Measurements from ENCODE around the gene PRSS22.

PRSS22 gene

DNA sequence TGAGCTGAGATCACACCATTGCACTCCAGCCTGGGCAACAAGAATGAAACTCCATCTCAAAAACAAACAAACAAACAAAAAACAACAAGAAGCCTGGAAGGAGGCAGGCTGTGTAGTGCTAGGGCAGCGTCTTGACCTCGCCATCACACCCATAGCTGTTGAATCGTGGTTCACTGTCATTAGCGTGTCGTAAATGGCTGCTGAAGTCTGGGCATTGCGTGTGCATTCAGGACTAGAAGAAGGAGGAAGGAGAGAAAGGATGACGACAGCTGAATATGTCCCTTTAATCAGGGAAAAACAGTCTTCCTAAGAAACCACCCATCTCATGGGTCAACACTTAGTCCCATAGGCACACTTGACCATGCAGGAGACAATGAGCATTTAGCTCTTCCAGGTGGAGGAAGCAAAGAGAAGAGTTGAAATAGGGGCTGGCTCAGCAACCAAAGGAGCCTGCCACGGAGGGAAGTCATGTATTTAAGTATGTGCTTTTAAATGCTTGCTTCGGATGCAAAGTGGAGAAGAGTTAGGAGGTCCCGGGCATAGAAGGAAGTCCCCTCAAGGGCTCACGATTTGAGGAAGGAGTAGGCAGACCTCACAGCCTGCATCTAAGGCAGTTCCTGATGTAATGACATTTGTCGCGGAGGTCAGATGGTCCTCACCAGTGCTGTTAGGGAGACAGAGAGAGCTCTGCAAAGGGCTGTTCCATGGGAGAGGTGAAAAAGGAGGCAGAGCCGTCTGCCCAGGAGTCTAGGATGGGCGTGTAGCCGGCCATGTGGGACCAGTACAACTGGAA lies 8.8 kb downstream of the PRSS22 start:
- no peak for FAIRE-seq

GRCh38 chr16:2846511-2847310 lies 11.3 kb downstream of the PRSS22 start:
- FAIRE-seq: no peak

- FAIRE-seq: no peak
Observed at GRCh38 chr16:2845116-2845515, 12.9 kb downstream of the PRSS22 start.

GRCh38 chr16:2843526-2843925 lies 14.4 kb downstream of the PRSS22 start:
- no peak for FAIRE-seq

DNA sequence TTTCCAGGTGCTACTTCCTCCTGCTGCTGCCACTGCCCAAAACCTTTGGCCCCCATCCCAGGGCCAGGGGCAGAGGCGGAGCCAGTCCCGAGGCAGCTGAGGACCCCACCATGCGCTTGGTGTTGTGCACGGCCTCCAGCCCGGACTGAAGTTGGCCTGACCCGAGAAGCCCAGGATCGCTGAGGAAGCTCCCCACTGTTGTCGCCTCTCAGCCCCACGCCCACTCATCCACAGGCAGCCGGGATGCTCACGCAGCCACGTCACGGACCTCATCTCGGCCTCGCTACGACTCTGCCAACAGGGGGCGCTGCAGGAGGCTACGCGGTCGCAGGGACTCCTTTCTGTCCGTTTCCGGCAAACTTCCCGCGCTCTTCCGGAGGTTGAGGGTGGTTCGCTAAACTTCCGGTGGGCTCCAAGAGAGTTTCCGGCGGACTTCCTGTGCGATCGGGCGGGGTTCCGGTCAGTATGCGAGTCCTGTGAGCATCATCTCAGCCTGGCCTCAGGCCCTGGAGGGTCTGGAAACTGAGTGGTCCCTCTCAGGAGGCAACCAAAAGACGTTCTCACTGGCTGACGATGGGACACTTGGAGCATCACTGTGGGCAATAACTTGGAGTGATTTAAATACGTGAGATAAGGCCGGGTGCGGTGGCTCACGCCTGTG lies 15.5 kb downstream of the PRSS22 start:
- FAIRE-seq: no peak

DNA sequence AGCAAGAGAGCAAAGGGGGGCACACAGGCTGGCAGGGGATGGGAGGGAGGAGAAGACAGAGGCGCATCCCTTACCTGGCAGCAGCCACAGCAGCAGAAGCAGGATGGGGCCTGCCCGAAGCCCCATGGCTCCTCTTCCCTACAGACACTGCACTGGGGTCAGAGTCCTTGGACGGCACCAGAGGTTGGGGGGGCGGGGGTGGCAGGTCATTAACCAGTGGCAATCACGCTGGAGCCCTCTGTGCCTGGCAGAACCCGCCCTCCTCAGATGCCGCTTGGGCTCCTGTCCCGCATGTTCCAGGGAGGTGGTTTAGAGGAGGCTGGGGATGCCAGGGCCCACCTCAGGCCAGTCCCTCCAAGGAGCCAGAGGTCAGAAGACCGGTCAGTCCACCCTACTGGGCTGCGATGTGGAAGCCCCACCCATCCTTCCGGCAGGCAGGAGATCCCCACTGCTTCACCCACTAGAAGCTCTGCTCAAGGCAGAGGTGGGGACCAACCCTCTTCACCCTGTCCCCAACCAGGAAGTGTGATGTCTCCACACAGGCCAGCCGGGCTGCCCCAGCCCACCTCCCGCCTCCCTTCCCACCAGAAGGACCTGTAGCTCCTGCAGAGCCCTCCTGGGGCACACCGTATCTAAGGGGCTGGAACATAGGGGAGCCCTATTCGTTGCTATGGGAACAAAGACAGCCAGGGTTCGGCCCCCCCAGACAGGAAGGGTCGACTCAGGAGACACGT lies 16.2 kb downstream of the PRSS22 start:
- no peak for FAIRE-seq

DNA sequence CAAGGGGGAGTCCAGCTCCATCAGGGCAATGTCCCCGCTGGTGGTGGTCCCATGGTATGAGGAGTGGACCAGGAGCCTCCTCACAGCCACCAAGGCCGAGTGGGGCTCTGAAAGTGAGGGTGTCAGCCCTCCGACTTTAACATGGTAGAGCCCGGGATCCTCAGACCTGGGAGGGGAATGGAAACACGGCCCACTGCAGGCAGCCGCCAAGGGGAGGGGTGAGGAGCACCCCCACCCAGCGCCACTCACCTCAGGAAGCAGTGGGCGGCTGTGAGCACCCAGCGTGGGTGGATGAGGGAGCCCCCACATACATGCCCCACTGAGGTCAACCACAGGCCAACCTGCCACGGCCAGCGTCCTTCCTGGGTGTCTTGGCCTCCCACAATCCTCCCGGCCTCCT lies 17.1 kb downstream of the PRSS22 start:
- no peak for FAIRE-seq

DNA sequence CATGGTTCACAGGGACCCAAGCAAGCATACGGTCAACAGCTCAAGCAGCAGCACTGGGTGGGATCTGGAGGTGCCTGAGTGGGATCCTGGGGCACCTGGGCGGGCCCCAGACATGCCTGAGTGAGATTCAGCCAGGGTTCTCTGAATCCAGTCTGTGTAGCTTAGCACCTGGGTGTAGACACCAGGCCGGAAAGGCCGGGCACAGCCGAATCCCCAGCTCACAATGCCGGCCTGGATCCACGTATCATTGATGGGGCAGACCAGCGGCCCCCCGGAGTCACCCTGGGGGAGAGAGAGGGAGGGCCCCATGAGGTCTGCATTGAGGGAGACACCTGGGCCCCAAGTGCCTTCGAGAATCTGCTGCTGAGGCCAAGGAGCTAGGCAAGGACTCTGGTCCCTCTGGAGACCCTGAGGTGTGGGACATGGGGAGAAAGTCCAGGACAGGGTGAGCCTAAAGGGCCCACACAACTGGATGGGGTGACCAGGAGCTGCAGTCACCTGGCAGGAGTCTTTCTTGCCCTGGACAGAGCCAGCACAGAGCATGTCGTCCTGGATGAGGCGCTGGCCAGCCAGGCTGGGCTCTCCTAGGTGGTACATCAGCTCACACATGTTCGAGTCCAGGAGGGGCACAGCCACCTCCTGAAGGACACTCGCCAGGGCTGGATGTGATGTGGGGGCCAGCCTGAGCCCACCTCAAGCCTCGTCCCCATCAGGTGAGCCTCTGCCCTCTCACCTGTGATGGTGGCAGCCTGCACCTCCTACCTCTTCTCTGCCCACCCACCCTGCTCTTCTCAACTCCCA lies 18.1 kb downstream of the PRSS22 start:
- no peak for FAIRE-seq

DNA sequence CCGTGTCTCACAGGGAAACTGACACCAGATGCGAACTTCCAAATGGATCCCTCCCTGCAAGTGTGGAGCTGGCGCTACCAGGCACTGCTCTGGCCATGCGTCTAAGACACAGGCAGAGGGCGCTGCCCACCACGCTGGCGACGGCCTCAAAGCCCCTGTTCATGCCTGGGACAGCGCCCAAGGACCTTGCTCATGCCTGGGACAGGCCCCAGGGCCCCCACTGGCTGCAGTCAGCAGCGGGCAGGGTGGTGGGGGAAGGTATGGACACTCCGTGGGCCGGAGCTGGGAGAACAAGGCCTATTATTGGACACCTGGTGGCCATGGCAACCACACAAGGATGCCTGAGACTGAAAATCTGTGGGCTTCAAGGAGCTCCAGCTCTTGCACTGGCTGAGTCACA lies 19.0 kb downstream of the PRSS22 start:
- FAIRE-seq: no peak

- no peak for FAIRE-seq
Observed at GRCh38 chr16:2836646-2837508, 21.1 kb downstream of the PRSS22 start.

GRCh38 chr16:2835638-2836493 lies 22.1 kb downstream of the PRSS22 start:
- FAIRE-seq: no peak

GRCh38 chr16:2834968-2835367 lies 23.0 kb downstream of the PRSS22 start:
- no peak for FAIRE-seq

- no peak for FAIRE-seq
Observed at GRCh38 chr16:2833776-2834175, 24.2 kb downstream of the PRSS22 start.

DNA sequence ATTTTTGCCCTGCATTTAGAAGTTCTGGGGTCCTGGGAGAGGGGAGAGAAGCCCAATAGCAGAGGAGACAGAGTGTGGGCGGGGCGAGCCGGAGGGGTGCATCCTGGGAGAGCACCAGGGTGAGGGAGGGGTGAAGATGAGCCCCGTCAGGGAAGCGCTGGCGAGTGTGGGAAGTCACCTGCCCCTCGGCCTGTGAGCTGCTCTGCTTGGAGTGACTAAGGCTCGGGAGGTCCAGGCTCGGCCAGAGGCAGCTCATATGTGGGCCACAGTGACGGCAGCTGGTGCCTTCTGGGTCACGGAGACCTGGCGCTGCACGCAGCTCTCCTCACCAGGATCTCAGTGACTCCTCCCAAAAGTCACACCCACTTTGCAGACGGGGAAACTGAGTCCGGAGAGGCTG lies 26.8 kb downstream of the PRSS22 start:
- no peak for FAIRE-seq

GRCh38 chr16:2830355-2830695 lies 27.6 kb downstream of the PRSS22 start:
- FAIRE-seq: no peak

GRCh38 chr16:2829501-2830354 lies 28.2 kb downstream of the PRSS22 start, which contains the start of gene ZG16B:
TSS of gene ZG16B (plus strand) at chr16:2830303. CDS start at chr16:2830442, 139 bp downstream.
- no peak for FAIRE-seq

GRCh38 chr16:2828876-2829430 lies 29.0 kb downstream of the PRSS22 start:
- FAIRE-seq: no peak

- FAIRE-seq: no peak
Observed at GRCh38 chr16:2828521-2828840, 29.5 kb downstream of the PRSS22 start.
